GM19238 (cell line): ENCODE data around the gene ATG10.
"Not testable (repeated sequence)": the region's sequence is repeated elsewhere in the genome, so short reads cannot be mapped to it uniquely, and the experiment has no call there.

ENCODE experiments used
- DNase-seq: peaks from one replicate; pipeline ENCODE4 v3.0.0; 2011; ENCODE audit warnings: low spot score; ENCODE audit not compliant: insufficient read length

ATG10 gene

DNA sequence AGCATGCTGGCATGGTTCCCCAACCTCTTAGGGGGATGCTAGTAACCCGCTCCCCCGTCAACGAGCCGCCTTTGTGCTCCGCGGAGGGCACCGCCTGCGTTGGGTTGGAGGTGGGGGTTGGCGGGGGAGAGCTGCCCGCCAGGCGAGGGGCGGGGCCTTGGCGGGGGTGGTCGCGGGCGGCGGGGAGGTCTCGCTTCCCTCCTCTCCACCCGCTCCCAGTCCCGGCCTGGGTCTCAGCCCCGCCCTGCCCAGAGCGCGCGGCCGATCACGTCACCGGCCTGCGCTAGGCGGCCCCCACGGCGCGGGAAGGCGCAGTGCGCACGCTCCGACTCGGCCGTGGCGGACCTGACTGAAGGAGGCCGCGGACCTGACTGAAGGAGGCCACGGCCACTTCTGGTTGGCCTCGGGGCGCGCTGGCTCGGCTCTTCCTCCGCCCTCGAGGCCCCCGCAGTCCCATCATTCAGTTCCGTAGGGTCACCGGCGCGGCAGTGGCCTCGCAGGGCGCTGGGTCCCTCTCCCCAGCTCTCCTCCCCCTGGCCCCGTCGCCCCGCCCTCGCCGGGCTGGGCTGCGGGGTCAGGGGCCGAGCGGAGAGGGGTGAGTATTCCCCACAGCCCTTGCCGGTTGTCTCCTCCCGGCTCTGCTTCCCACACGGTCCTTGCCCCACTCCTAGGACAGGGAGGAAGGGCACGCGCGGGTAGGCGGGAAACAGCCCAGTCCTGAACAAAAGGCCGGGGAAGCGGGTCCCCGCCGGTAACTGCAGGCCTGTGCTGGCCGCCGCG is at the start of gene ATG10:
ATG10 (plus strand) TSS at position 312 of the 780 bp plus-strand sequence. CDS start 15,548 bp downstream, outside the sequence.
- DNase-seq: peak; percentile 88

DNA sequence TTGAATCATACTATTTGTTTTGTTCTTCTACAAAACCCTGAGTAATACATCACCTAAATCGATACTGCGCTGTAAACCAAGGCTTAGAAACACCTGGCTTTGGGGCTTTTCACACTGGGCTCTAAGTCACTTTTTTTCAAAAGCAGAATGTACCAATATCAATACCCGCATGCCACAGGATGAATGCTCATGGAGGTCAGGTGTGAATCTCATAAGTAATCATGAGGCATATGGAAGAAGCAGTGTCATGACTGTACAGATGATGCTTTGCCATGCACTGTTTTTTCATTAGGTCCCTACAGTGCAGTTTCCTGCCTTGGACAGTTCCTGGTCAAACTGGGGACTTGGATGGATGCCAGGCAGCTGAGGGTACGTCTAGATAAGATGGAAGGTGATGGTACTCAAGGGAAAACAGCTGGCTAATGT is 49.0 kb upstream of the ATG10 start:
- no peak for DNase-seq

DNA sequence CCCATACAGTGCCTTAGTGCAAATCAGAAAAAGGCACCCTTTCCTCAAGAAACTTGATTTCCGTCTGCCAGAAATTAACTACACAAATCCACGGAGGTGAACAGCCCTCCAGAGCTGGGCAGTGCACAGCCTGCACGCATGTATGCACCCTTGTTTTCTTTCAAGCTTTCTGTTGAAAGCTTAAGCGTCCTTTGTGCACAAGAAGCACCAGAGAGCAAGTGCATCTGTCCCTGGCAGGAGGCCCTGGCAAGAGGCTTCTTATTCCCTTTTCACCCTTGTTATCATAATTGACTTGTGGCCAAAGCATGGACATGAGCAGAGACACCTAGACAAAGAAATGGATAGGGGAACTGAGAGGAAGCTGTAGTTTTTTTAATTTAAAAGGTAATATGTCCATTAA is 47.4 kb upstream of the ATG10 start:
- no peak for DNase-seq

DNA sequence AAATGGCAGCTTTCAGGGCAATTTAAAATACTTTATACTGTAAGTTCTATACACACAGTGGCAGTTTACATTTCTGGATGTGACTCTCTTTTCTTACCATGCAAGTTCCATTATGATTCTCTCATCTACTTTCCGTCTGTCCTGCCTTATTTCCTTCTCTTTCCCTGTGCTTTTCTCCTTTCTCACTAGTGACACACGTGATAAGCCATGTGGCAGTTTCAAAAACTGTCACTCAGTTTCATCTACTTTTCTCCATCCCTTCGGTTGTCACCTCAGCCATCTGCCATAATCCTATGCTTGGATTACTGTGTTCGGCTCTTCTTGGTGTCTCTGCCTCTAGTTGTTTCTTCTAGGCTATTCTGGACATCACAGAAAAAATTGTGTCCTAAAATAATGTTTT is 46.8 kb upstream of the ATG10 start:
- no peak for DNase-seq

DNA sequence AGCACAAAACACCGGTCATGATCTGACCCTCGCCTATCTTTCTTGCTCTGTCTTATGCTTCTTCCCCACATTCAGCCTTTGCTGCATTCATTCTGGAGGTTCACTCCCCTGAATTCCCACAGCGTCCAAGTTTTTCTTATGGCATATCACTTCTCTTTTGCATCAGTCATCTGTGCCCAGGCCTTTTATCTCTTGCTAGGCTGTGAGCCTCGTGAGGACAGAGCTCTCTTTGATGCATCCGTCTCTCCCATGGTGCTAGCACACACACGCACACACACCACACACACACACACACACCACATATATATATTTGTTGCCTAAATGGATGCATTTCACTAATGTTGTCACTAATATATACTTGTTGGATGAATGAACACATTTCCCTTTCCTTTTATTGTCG is 45.8 kb upstream of the ATG10 start:
- no peak for DNase-seq

DNA sequence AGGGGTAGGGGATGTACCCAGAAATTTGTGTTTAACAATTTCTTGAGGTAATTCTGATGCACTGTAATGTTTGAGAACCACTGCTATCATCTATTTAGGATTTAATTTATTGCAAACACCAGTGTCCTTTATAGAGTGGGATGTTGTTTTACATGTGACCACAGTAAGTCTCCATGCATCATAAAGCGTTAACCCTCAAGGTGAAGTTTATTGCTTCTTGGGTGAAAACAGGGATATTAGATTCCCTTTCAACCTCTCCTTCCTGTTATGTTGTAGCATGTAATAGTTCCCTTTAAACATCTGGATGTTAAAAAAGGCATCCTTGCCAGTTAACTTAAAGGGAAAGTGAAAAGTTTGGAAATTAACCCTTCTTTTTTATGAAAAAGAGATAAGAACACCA is 35.8 kb upstream of the ATG10 start:
- no peak for DNase-seq

DNA sequence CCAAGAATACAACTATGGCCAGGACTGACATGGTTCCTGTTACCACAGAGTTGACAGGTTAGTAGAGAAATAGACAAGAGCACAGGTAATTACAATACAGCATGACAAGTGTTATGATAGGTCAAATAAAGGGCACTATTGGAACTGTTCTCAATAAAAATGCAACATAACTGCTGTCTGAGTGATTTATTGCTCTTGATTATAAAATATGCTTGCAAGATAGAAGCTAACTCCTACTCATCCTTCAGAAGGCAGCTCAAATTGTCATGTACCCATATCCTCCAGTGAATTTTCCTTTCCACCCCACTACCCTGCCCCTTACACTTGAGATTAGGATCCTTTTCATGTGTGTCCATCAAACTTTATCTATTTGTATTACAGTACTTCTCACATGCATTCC is 35.1 kb upstream of the ATG10 start:
- no peak for DNase-seq

DNA sequence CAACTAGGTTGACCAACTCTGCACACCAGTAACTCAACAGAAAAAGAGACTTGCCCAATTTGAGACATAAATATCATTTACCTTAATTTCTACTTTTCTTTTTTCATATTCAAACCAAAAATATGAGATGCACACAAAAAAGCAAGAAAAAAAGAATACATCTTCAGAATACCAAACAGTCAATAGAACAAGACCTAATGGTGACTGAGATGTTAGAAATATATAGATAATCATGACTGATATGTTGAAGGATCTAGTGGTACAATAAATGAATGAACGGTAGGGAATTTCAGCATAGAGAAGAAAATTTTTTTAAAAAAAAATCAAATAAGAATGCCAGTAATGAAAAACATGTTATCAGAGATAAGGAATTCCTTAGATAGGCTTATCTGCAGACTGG is 29.1 kb upstream of the ATG10 start:
- no peak for DNase-seq

DNA sequence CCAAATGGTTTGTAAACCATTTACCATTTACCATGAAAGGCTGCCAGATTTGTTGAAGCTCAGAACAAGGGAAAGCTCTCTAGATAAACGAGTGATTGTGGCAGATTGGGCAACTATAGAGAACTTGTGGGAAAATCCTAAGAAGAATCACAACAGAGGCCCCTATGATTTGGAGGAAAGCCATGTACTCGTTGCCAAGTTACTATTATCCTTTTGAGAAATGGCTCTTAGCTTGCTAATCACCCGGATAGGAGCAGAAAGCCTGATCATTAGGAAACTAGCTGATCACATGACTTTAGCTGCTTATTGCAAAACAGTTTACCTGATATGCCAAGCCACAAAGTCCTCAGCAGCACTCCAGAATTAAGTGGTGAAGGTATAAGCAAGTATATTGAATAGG is 23.5 kb upstream of the ATG10 start:
- no peak for DNase-seq

DNA sequence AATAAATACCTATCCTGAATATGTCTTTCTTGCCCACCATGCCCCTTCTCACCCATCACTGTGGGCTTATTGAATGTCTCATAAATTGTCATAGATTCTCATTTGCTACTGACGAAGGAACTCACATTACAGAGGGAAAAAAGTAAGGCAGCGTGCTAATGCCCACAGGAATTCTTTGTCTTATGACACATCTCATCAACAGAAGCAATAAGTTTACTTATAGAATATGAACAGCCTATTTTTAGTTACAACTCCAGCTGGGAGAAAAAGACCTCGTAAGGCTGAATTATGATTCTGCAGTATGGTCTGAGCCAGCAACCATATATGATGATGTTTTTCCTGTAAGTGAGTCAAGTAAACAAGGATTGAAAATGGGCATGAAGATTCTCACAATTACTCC is 22.4 kb upstream of the ATG10 start:
- no peak for DNase-seq

DNA sequence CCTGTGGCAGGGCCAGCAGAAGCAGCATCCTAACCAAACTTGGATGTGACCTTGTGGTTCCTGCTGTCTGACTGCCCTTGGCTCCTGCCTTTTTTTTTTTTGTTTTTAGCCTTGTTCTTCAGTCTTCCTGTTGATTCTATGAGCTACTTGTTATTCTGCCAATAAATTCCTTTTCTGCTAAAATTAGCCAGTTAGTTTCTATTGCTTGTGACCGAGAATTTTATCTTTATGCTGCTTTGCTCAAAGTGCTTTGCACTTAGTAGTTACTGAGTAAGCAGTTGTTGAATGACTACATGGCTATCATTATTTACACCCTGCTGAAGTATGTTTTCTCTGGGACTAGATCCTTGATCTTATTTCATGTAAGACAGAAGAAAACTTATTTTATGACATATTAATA is 20.8 kb upstream of the ATG10 start:
- no peak for DNase-seq

DNA sequence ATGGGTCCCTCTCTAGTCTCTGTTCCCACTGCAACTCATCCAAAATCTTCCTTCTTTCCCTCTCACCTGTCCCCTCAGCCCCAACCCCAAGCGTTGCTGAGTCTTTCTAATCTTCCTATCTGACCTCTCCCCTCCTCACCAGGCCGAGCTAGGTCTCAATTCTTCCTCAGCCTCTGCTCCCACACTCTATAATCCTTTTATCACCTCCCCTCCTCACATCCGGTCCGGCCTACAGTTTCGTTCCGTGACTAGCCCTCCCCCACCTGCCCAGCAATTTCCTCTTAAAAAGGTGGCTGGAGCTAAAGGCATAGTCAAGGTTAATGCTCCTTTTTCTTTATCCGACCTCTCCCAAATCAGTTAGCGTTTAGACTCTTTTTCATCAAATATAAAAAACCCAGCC is 17.0 kb upstream of the ATG10 start:
- not testable (repeated sequence) for DNase-seq

DNA sequence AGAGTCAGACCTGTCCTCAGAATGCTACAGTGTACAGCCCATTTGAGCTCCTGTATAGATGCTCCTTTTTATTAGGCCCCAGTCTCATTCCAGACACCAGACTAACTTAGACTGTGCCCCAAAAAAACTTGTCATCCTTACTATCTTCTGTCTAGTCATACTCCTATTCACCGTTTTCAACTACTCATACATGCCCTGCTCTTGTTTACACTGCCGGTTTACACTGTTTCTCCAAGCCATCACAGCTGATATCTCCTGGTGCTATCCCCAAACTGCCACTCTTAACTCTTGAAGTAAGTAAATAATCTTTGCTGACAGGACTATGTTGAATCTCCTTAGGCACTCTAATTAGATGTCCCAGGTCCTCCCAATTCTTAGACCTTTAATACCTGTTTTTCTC is 13.7 kb upstream of the ATG10 start:
- not testable (repeated sequence) for DNase-seq

DNA sequence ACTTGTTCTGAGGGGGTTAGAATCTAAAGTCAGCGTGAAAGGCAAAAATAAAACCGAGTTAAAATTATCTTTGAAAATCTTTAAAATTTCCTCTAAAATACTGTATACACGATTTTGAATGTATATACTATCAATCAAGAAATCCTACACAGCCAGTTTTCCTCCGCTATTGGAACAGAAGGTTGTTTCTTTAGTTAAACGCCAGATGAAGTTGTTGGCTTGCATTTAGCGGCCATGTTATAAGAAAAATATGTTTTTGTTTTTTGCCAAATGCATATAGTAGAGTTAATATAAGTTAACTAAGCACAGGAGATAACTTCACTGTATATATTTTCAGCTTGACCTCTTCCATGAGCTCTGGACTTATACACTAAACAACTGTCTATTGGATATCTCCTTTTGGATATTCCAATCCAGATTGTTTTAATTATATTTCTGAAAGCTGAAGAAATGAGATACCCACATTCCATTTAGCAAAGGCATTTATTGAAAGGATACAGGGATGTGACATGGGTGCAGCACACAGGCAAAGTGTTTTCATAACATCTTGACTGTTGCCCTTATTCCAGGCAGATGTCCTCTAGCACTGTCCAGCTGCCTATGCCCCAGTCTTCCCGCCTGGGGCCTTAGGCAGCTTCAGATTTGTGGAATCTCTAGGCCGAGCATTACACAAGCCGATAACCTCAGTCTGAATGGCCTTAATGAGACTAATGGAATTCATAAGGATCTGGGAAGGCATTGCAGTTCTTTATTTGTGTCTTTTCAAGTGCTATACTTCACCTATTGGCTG is 10.0 kb upstream of the ATG10 start:
- no peak for DNase-seq

DNA sequence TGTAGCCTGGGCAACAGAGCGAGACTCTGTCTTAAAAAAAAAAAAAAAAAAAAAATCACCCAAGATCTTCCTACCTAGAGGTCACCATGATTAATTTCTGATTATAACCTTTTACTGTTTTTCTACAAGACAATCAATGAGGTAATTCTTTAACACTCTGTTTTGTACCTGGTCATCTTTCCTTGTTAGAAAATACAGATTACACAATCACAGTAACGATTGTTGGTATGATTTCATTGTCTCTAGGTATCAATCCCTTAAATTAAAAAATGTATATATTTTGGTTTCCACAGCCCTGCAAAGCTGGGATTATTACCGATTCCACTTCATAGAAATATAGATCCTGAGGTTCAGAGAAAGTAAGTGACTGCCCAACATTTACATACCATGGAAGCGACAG is 8.3 kb upstream of the ATG10 start:
- DNase-seq: no peak

DNA sequence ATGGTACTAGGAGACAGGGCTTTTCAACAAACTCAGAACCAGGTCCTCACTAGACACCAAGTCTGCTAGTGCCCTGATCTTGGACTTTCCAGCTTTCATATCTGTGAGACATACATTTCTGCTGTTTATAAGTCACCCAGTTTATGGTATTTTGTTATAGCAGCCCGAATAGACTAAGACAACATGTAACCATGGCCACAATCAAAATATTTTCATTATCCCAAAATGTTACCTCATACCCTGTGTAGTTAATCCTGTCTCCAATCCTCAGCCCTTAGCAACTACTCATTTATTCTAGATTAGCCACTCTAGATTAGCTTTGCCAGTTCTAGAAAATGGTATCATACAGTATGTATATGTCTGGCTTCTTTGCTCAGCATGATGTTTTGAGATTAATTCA is 6.3 kb upstream of the ATG10 start:
- no peak for DNase-seq

DNA sequence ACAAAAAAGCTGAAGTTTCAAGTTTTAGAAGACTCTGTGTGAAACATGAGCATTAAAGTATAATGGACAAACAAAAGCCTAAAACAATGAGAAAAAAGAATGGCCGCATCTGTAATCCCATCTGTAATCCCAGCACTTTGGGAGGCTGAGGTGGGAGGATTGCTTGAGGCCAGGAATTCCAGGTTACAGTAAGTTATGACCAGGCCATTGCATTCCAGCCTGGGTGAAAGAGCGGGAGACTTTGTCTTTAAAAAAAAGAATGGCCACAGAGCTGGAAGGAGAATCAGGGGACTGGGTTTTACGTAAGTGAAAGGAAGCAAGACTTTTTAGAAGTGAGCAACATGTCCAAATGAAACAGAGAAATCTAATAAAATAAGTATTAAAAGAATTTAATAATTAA is 2.6 kb upstream of the ATG10 start:
- DNase-seq: no peak

DNA sequence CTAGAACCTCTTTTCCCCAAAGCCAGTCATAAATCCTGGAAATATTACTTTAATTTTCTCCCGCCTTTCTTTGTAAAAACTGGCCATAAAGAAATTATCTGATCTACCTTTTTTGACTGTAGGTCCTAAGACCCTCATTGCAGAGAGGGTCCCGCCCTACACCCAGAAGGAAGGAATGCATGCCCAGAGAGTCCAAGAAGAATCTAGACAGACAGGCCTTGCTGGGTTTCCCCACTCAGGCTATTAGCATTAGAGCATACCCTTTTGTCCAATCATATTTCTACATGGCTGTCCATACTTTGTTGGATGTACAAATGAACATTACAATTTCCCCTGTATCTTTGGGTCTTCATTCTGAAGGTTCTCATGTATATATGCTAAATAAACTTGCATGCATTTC is 1.9 kb upstream of the ATG10 start:
- DNase-seq: no peak

DNA sequence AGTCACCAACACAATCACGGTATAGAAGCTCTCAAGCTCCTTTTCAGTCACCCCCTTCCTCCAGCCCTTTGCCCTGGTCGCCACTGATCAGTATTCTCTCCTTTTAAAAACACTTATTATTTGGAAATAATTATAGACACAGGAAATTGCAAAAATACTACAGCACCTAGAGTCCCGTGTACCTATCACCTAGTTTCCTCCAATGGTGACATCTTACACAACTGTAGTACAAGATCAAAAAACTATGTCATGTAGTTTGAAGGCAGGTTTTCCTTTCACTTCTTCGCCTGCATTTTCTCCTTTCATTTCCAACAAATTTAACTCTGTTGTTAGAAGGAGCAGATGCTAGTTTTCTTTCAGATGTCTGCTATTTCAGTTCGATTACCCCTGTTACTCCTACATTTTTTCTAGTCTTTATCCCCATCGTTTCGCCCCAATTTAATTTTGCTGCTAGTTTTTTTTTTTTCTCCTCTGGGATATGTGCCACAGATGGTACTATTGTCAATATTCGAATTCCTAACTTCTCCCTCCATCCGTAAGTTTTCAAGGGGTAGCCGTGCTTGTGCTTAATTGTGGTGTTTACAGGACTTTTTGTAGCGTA is 612 bp upstream of the ATG10 start:
- DNase-seq: peak; percentile 7

DNA sequence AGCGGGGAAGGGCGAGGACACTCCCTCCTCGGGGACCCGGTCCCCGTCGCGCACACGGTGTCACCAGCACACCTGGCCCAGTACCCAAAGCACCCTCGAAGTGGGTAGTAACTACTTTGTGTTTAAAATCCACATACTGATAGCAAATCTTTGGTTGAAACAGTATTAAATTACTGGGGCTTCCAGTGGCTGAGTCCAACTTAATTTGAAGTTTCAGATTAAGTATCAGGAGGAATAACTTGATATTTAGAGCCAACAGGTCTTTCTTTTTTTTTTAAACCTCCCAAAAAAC is 615 bp downstream of the ATG10 start:
- DNase-seq: no peak

DNA sequence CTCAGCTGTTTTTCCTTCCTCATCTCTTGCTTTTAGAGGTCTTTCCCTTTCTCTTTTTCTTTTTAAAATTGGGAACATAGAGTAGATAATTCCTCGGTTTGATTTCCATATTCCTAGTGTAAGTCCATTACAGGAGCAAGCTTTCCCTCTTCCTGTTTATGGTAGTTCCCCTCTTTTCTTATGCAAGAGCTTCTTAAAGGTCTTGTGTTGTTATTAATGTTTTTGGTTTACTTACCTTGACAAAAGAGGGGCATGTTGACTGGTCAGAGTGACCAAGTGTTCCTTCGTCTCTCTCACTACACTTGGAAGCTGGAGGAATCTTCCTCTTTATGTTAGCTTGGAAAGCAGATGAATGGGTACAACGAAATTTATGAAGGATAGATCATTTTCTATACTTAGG is 8.3 kb downstream of the ATG10 start:
- no peak for DNase-seq

DNA sequence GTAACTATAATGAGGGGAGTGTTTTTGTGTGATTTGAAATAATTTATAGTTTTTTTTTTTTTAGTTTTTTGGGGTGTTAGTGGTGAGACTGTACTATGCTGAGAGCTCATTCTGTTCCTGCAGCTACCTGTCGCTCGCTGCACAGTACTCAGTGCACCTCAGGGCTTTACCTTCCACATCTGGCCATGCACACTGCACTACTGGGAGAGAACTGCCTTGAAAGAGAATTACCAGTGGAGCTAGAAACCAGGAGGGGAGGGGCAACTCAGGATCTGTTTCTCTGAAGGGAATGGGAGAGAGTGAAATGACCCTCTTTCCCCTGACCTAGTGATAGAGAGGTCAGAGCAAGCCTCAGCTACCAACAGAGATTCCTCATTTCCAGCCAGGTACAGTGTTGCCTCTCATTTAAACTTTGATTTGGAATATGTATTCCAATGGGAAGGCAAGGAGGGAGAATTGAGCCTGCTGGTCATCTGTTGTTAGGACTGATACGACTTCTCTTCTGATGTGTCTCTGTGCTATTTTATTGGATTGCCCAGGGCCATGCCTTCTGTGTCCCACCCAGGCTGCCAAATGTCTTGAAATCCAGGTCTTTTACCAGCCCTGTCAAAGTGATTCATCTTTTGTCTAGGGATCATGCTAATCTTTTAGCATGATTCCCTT is 8.9 kb downstream of the ATG10 start:
- no peak for DNase-seq
